Measurements from ENCODE around the gene NMT1. TPM values are rescaled to one million over a fixed set of nuclear protein-coding genes. Genes with fewer than 3 reads are reported as not detected.

The NMT1 gene
- total and polyA plus RNA-seq, 2 of the 13 experiments (the other 11 are each of a cell fraction or from before 2014, with no cell fraction given), result 75.7 to 142 TPM

- TF ChIP-seq ARID5B (CRISPR knock-in tag; IDR thresholded peaks at IDR 0.05) (peak; percentile 29; the same call in 1 of the 2 replicates), HBP1 (CRISPR knock-in tag; IDR thresholded peaks at IDR 0.05; ENCODE audit: low read depth) (no peak), ZFP91 (CRISPR knock-in tag; IDR thresholded peaks at IDR 0.05; ENCODE audit: borderline replicate concordance) (peak; percentile 100), JDP2 (CRISPR knock-in tag; IDR thresholded peaks at IDR 0.05; ENCODE audit: borderline replicate concordance) (no peak), NFATC3 (CRISPR knock-in tag; IDR thresholded peaks at IDR 0.05) (no peak), USF2 (IDR thresholded peaks at IDR 0.05; ENCODE audit: low read depth, low read length) (no peak), USF2 (CRISPR knock-in tag; IDR thresholded peaks at IDR 0.05; ENCODE audit: borderline replicate concordance) (no peak), ZNF609 (CRISPR knock-in tag; IDR thresholded peaks at IDR 0.05; ENCODE audit: borderline replicate concordance) (peak; percentile 25; the same call in 1 of the 2 replicates), HDAC2 (CRISPR knock-in tag; IDR thresholded peaks at IDR 0.05) (peak; percentile 62; the same call in 1 of the 2 replicates), ZFX (CRISPR knock-in tag; IDR thresholded peaks at IDR 0.05; ENCODE audit: low read depth) (peak; percentile 97), POLR2G (IDR thresholded peaks at IDR 0.05; ENCODE audit: low read depth, low read length) (peak; percentile 13; the same call in 1 of the 2 replicates), ZNF331 (CRISPR knock-in tag; IDR thresholded peaks at IDR 0.05) (peak; percentile 61), SKI (IDR thresholded peaks at IDR 0.05; ENCODE audit: partially characterized antibody) (peak; percentile 70), CBX1 (IDR thresholded peaks at IDR 0.05; ENCODE audit: low read depth) (peak; percentile 50), PPARG (CRISPR knock-in tag; conservative IDR thresholded peaks at IDR 0.05) (peak; percentile 17; the same call in 1 of the 2 replicates)
These were observed 86.6 kb downstream of the NMT1 start (continued) for GRCh38 chr17:45147581-45148182.

All from HepG2 (cell line).